ENCODE results near the gene CAMLG.
"Not testable (repeated sequence)": the region's sequence is repeated elsewhere in the genome, so short reads cannot be mapped to it uniquely, and the experiment has no call there.

CAMLG gene

GRCh38 chr5:134738133-134738962 lies at the start of gene CAMLG:
Gene CAMLG (plus strand): TSS chr5:134738548. CDS start chr5:134738621, 73 bp downstream.
- TF ChIP-seq SUZ12 (IDR thresholded peaks at IDR 0.05; ENCODE audit: extremely low read depth, insufficient read depth, insufficient read length) (no peak), YY1 (IDR thresholded peaks at IDR 0.05; ENCODE audit: insufficient read depth, insufficient read length) (peak; percentile 98), ZNF274 (IDR thresholded peaks at IDR 0.05; ENCODE audit: low read depth, low read length) (no peak)
- Histone ChIP-seq H3K27me3 (ENCODE audit: insufficient read depth, insufficient read length) (no peaks in the 10 kb centered on the region), H3K4me3 (ENCODE audit: insufficient read length, low read depth) (peak within 1 kb of the TSS; percentile 81), H3K4me1 (ENCODE audit: insufficient read depth, insufficient read length) (no peaks in the 10 kb centered on the region), H3K36me3 (ENCODE audit: insufficient read depth, insufficient read length, low read length) (peaks cover 24% of the 10 kb centered on the region), H3K9me3 (ENCODE audit: insufficient read depth, low read length) (no peaks in the 10 kb centered on the region), H3K9ac (ENCODE audit: insufficient read length, low read depth) (peak within 1 kb of the TSS; percentile 88)
- peak; percentile 96 for DNase-seq (ENCODE audit: low read depth, low spot score)

GRCh38 chr5:134690144-134690543 lies 48.2 kb upstream of the CAMLG start:
- not testable (repeated sequence) for H3K27me3 ChIP-seq (ENCODE audit: insufficient read depth, insufficient read length); H3K4me1 ChIP-seq (ENCODE audit: insufficient read depth, insufficient read length); H3K9me3 ChIP-seq (ENCODE audit: insufficient read depth, low read length); DNase-seq (ENCODE audit: low read depth, low spot score); H3K4me3 ChIP-seq (ENCODE audit: insufficient read length, low read depth); H3K9ac ChIP-seq (ENCODE audit: insufficient read length, low read depth)
- H3K36me3 ChIP-seq (ENCODE audit: insufficient read depth, insufficient read length, low read length) = peaks cover 67% of the 10 kb centered on the region

- H3K9me3 ChIP-seq (ENCODE audit: insufficient read depth, low read length) = no peaks in the 10 kb centered on the region
- no peaks in the 10 kb centered on the region for H3K27me3 ChIP-seq (ENCODE audit: insufficient read depth, insufficient read length)
- no peak overlapping the region for H3K4me3 ChIP-seq (ENCODE audit: insufficient read length, low read depth)
- peaks cover 63% of the 10 kb centered on the region for H3K36me3 ChIP-seq (ENCODE audit: insufficient read depth, insufficient read length, low read length)
- DNase-seq (ENCODE audit: low read depth, low spot score) = no peak
- no peak overlapping the region for H3K9ac ChIP-seq (ENCODE audit: insufficient read length, low read depth)
- no peak for TF ChIP-seq SUZ12 (IDR thresholded peaks at IDR 0.05; ENCODE audit: extremely low read depth, insufficient read depth, insufficient read length)
- TF ChIP-seq YY1 (IDR thresholded peaks at IDR 0.05; ENCODE audit: insufficient read depth, insufficient read length) = no peak
- no peak for TF ChIP-seq ZNF274 (IDR thresholded peaks at IDR 0.05; ENCODE audit: low read depth, low read length)
- H3K4me1 ChIP-seq (ENCODE audit: insufficient read depth, insufficient read length) = no peaks in the 10 kb centered on the region
Measured at GRCh38 chr5:134692722-134693121, 45.6 kb upstream of the CAMLG start.

GRCh38 chr5:134708301-134708700 lies 30.0 kb upstream of the CAMLG start:
- H3K9ac ChIP-seq (ENCODE audit: insufficient read length, low read depth) = no peak overlapping the region
- TF ChIP-seq ZNF274 (IDR thresholded peaks at IDR 0.05; ENCODE audit: low read depth, low read length) = no peak
- no peaks in the 10 kb centered on the region for H3K27me3 ChIP-seq (ENCODE audit: insufficient read depth, insufficient read length)
- H3K9me3 ChIP-seq (ENCODE audit: insufficient read depth, low read length) = no peaks in the 10 kb centered on the region
- no peak overlapping the region for H3K4me3 ChIP-seq (ENCODE audit: insufficient read length, low read depth)
- H3K36me3 ChIP-seq (ENCODE audit: insufficient read depth, insufficient read length, low read length) = peaks cover 39% of the 10 kb centered on the region
- no peaks in the 10 kb centered on the region for H3K4me1 ChIP-seq (ENCODE audit: insufficient read depth, insufficient read length)
- DNase-seq (ENCODE audit: low read depth, low spot score) = no peak

- Histone ChIP-seq H3K36me3 (ENCODE audit: insufficient read depth, insufficient read length, low read length) (peaks cover 29% of the 10 kb centered on the region), H3K4me1 (ENCODE audit: insufficient read depth, insufficient read length) (no peaks in the 10 kb centered on the region), H3K4me3 (ENCODE audit: insufficient read length, low read depth) (no peak overlapping the region), H3K27me3 (ENCODE audit: insufficient read depth, insufficient read length) (no peaks in the 10 kb centered on the region), H3K9me3 (ENCODE audit: insufficient read depth, low read length) (no peaks in the 10 kb centered on the region), H3K9ac (ENCODE audit: insufficient read length, low read depth) (no peak overlapping the region)
- no peak for DNase-seq (ENCODE audit: low read depth, low spot score)
- TF ChIP-seq ZNF274 (IDR thresholded peaks at IDR 0.05; ENCODE audit: low read depth, low read length) (no peak), SUZ12 (IDR thresholded peaks at IDR 0.05; ENCODE audit: extremely low read depth, insufficient read depth, insufficient read length) (no peak), YY1 (IDR thresholded peaks at IDR 0.05; ENCODE audit: insufficient read depth, insufficient read length) (no peak)
Measured at GRCh38 chr5:134714120-134714519, 24.2 kb upstream of the CAMLG start.

- no peaks in the 10 kb centered on the region for H3K9me3 ChIP-seq (ENCODE audit: insufficient read depth, low read length)
- H3K4me3 ChIP-seq (ENCODE audit: insufficient read length, low read depth) = no peak overlapping the region
- no peaks in the 10 kb centered on the region for H3K27me3 ChIP-seq (ENCODE audit: insufficient read depth, insufficient read length)
- H3K9ac ChIP-seq (ENCODE audit: insufficient read length, low read depth) = no peak overlapping the region
- no peak for TF ChIP-seq ZNF274 (IDR thresholded peaks at IDR 0.05; ENCODE audit: low read depth, low read length)
- TF ChIP-seq SUZ12 (IDR thresholded peaks at IDR 0.05; ENCODE audit: extremely low read depth, insufficient read depth, insufficient read length) = no peak
- no peak for TF ChIP-seq YY1 (IDR thresholded peaks at IDR 0.05; ENCODE audit: insufficient read depth, insufficient read length)
- no peaks in the 10 kb centered on the region for H3K4me1 ChIP-seq (ENCODE audit: insufficient read depth, insufficient read length)
- DNase-seq (ENCODE audit: low read depth, low spot score) = no peak
- H3K36me3 ChIP-seq (ENCODE audit: insufficient read depth, insufficient read length, low read length) = peaks cover 28% of the 10 kb centered on the region
Measured at GRCh38 chr5:134714541-134714940, 23.8 kb upstream of the CAMLG start.

- not testable (repeated sequence) for H3K9ac ChIP-seq (ENCODE audit: insufficient read length, low read depth); H3K27me3 ChIP-seq (ENCODE audit: insufficient read depth, insufficient read length); H3K4me1 ChIP-seq (ENCODE audit: insufficient read depth, insufficient read length); H3K9me3 ChIP-seq (ENCODE audit: insufficient read depth, low read length); H3K4me3 ChIP-seq (ENCODE audit: insufficient read length, low read depth); DNase-seq (ENCODE audit: low read depth, low spot score)
- H3K36me3 ChIP-seq (ENCODE audit: insufficient read depth, insufficient read length, low read length) = peaks cover 34% of the 10 kb centered on the region
Measured at GRCh38 chr5:134715466-134715865, 22.9 kb upstream of the CAMLG start.

GRCh38 chr5:134724872-134725271 lies 13.5 kb upstream of the CAMLG start:
- no peak for DNase-seq (ENCODE audit: low read depth, low spot score)
- TF ChIP-seq SUZ12 (IDR thresholded peaks at IDR 0.05; ENCODE audit: extremely low read depth, insufficient read depth, insufficient read length) (no peak), YY1 (IDR thresholded peaks at IDR 0.05; ENCODE audit: insufficient read depth, insufficient read length) (no peak), ZNF274 (IDR thresholded peaks at IDR 0.05; ENCODE audit: low read depth, low read length) (no peak)
- Histone ChIP-seq H3K9ac (ENCODE audit: insufficient read length, low read depth) (no peak overlapping the region), H3K36me3 (ENCODE audit: insufficient read depth, insufficient read length, low read length) (peaks cover 30% of the 10 kb centered on the region), H3K27me3 (ENCODE audit: insufficient read depth, insufficient read length) (no peaks in the 10 kb centered on the region), H3K4me1 (ENCODE audit: insufficient read depth, insufficient read length) (no peaks in the 10 kb centered on the region), H3K4me3 (ENCODE audit: insufficient read length, low read depth) (no peak overlapping the region), H3K9me3 (ENCODE audit: insufficient read depth, low read length) (no peaks in the 10 kb centered on the region)
